CD8-positive, alpha-beta memory T cell (primary cell): ENCODE results near the gene GPR15LG. TPM values are rescaled to one million over a fixed set of nuclear protein-coding genes. Genes with fewer than 3 reads are reported as not detected.

ENCODE experiments used
- CTCF ChIA-PET: fragments of 350-600 bp; sonication (Branson Sonifier 250); formaldehyde crosslinking; loops from one replicate; lab custom pipeline; 2021; ENCODE audit warnings: antibody characterized with exemption; lab: Charles Lee
- POLR2A ChIA-PET: fragments of 350-600 bp; sonication (Branson Sonifier 250); formaldehyde crosslinking; loops from one replicate; lab custom pipeline; 2021; ENCODE audit warnings: antibody characterized with exemption; lab: Charles Lee
- DNase-seq, 5 donors: peaks; one replicate each; pipeline versions ENCODE4 v3.0.0 to v3.0.0-alpha.2; 2020 to 2022; ENCODE audit warnings: mixed read lengths in 1 of 5
- H3K27ac ChIP-seq: one replicate; pipeline ENCODE4 v1.7.0; 2013; ENCODE audit warnings: low read depth, mild to moderate bottlenecking, low read length, moderate library complexity
- H3K27me3 ChIP-seq: 2 replicates; pipeline ENCODE4 v1.7.0; 2013; ENCODE audit warnings: low read length, mild to moderate bottlenecking; ENCODE audit not compliant: insufficient read depth, poor library complexity, severe bottlenecking
- H3K36me3 ChIP-seq: 2 replicates; pipeline ENCODE4 v1.7.0; 2013; ENCODE audit warnings: mild to moderate bottlenecking, low read length, moderate library complexity; ENCODE audit not compliant: insufficient read depth
- H3K4me1 ChIP-seq: 2 replicates; pipeline ENCODE4 v1.7.0; 2013; ENCODE audit warnings: mild to moderate bottlenecking, low read length, moderate library complexity; ENCODE audit not compliant: insufficient read depth
- H3K4me3 ChIP-seq: 2 replicates; pipeline ENCODE4 v1.7.0; 2013; ENCODE audit warnings: mild to moderate bottlenecking, low read length
- H3K9me3 ChIP-seq: 2 replicates; pipeline ENCODE4 v1.7.0; 2013; ENCODE audit warnings: mild to moderate bottlenecking, low read length
- H3K27ac Mint-ChIP-seq, 8 donors: one replicate each; pipeline ENCODE4 v1.8.0; 2020 to 2021; ENCODE audit warnings: mixed read lengths in 8 of 8, mild to moderate bottlenecking in 6 of 8, inconsistent platforms in 3 of 8, moderate library complexity in 3 of 8
- H3K27me3 Mint-ChIP-seq, 2 donors: one replicate each; pipeline ENCODE4 v1.8.0; 2020 to 2021; ENCODE audit warnings: mixed read lengths in 2 of 2, mild to moderate bottlenecking in 1 of 2, moderate library complexity in 1 of 2
- H3K36me3 Mint-ChIP-seq, 3 donors: one replicate each; pipeline ENCODE4 v1.8.0; 2020 to 2021; ENCODE audit warnings: mixed read lengths in 3 of 3, inconsistent platforms in 1 of 3, mild to moderate bottlenecking in 1 of 3
- H3K4me1 Mint-ChIP-seq, 3 donors: one replicate each; pipeline ENCODE4 v1.8.0; 2020 to 2021; ENCODE audit warnings: mixed read lengths in 3 of 3, inconsistent platforms in 1 of 3, mild to moderate bottlenecking in 1 of 3
- H3K4me3 Mint-ChIP-seq, 7 donors: one replicate each; pipeline ENCODE4 v1.8.0; 2020 to 2021; ENCODE audit warnings: mixed read lengths in 7 of 7, mild to moderate bottlenecking in 6 of 7, moderate library complexity in 4 of 7, inconsistent platforms in 2 of 7
- H3K9me3 Mint-ChIP-seq, 5 donors: one replicate each; pipeline ENCODE4 v1.8.0; 2020 to 2022; ENCODE audit warnings: mixed read lengths in 5 of 5, mild to moderate bottlenecking in 3 of 5, moderate library complexity in 2 of 5, inconsistent platforms in 1 of 5
- polyA plus RNA-seq: library from polyadenylated mRNA; unstranded; fragments of 300-500 nt; fragmentation: Illumina TruSeq; gene quantifications from one replicate; pipeline ENCODE4 v1.2.3, GENCODE V29; 2021
- total RNA-seq, 2 experiments: library from RNA; stranded (reverse); gene quantifications; one replicate each; pipeline ENCODE4 v1.2.3, GENCODE V29; 2021

The GPR15LG gene
- total and polyA plus RNA-seq, 3 experiments from 2014 or later: not detected

GRCh38 chr10:84194424-84195043, 20.9 kb downstream of the GPR15LG start, which contains the start of gene CDHR1:
TSS of gene CDHR1 (plus strand) at chr10:84194537. CDS start at chr10:84194761, 224 bp downstream.
- peak within 1 kb of the TSS; percentile 43 for H3K4me3 ChIP-seq
- no peaks in the 10 kb centered on the region for H3K9me3 ChIP-seq
- Mint-ChIP-seq H3K4me3 (peak within 1 kb of the TSS; percentile 71 to 90 (median 74)), H3K4me1 (peaks cover 14 to 37% (median 25%) of the 10 kb centered on the region in 3 donors), H3K9me3 (no peaks in the 10 kb centered on the region), H3K27ac (peak within 1 kb of the TSS in 6 of 8 donors; percentile 19 to 74 (median 56)), H3K27me3 (peaks cover 5 to 9% of the 10 kb centered on the region in 2 donors), H3K36me3 (no peaks in the 10 kb centered on the region)
- ChIA-PET CTCF (interaction anchor here (0.9 to 2.3 kb wide), 5 partner anchors 11 to 46 kb away, joined by 3 to 10 read pairs (median 8); no protein-coding TSS in a partner anchor), POLR2A (interaction anchor here (2.3 kb wide), 1 partner anchor 17 kb away, joined by 8 read pairs; no protein-coding TSS in a partner anchor)
- no peaks in the 10 kb centered on the region for H3K36me3 ChIP-seq
- peak; percentile 31 to 68 (median 56) for DNase-seq
- H3K4me1 ChIP-seq: peaks cover 28% of the 10 kb centered on the region
- H3K27me3 ChIP-seq: peaks cover 19% of the 10 kb centered on the region
- H3K27ac ChIP-seq: no peak within 1 kb of the TSS

- Histone ChIP-seq H3K27ac (no peak overlapping the region), H3K36me3 (no peaks in the 10 kb centered on the region), H3K9me3 (no peaks in the 10 kb centered on the region), H3K27me3 (peaks cover 19% of the 10 kb centered on the region), H3K4me3 (peak overlapping the region; percentile 43), H3K4me1 (peaks cover 27% of the 10 kb centered on the region)
- peaks cover 5 to 9% of the 10 kb centered on the region in 2 donors for H3K27me3 Mint-ChIP-seq
- no peaks in the 10 kb centered on the region for H3K36me3 Mint-ChIP-seq
- CTCF ChIA-PET: interaction anchor here (0.9 to 1.5 kb wide), 4 partner anchors 10 to 47 kb away, joined by 3 to 9 read pairs (median 6); no protein-coding TSS in a partner anchor
- H3K4me1 Mint-ChIP-seq: peaks cover 14 to 35% (median 23%) of the 10 kb centered on the region in 3 donors
- H3K9me3 Mint-ChIP-seq: no peaks in the 10 kb centered on the region
- no peak for DNase-seq
- POLR2A ChIA-PET: interaction anchor here (2.3 kb wide), 1 partner anchor 18 kb away, joined by 8 read pairs; no protein-coding TSS in a partner anchor
- H3K4me3 Mint-ChIP-seq: peak overlapping the region; percentile 69 to 90 (median 74)
- peak overlapping the region in 5 of 8 donors; percentile 19 to 61 (median 47) for H3K27ac Mint-ChIP-seq
Observed at GRCh38 chr10:84195044-84195830, 21.6 kb downstream of the GPR15LG start.

- DNase-seq: peak in 1 of 5 donors; percentile 1
- Histone ChIP-seq H3K36me3 (no peaks in the 10 kb centered on the region), H3K27me3 (peaks cover 19% of the 10 kb centered on the region), H3K9me3 (no peaks in the 10 kb centered on the region), H3K4me3 (no peak overlapping the region), H3K27ac (no peak overlapping the region), H3K4me1 (peaks cover 19% of the 10 kb centered on the region)
- peaks cover 5 to 9% of the 10 kb centered on the region in 2 donors for H3K27me3 Mint-ChIP-seq
- no peaks in the 10 kb centered on the region for H3K36me3 Mint-ChIP-seq
- H3K4me3 Mint-ChIP-seq: peak overlapping the region in 4 of 7 donors; percentile 11 to 74 (median 70)
- ChIA-PET POLR2A (no interaction called here), CTCF (interaction anchor here (1.5 to 2.3 kb wide), 2 partner anchors 9 to 48 kb away, joined by 8 to 9 read pairs; no protein-coding TSS in a partner anchor)
- H3K9me3 Mint-ChIP-seq: no peaks in the 10 kb centered on the region
- H3K27ac Mint-ChIP-seq: peak overlapping the region in 1 of 8 donors; percentile 52
- H3K4me1 Mint-ChIP-seq: peaks cover 6 to 27% (median 15%) of the 10 kb centered on the region in 3 donors
Observed at GRCh38 chr10:84196083-84196482, 22.5 kb downstream of the GPR15LG start.

- H3K27ac Mint-ChIP-seq: no peak overlapping the region
- Histone ChIP-seq H3K4me3 (no peak overlapping the region), H3K4me1 (peaks cover 13% of the 10 kb centered on the region), H3K27me3 (peaks cover 19% of the 10 kb centered on the region), H3K27ac (no peak overlapping the region), H3K9me3 (no peaks in the 10 kb centered on the region), H3K36me3 (no peaks in the 10 kb centered on the region)
- H3K36me3 Mint-ChIP-seq: no peaks in the 10 kb centered on the region
- H3K4me3 Mint-ChIP-seq: no peak overlapping the region
- peak in 1 of 5 donors; percentile 22 for DNase-seq
- H3K4me1 Mint-ChIP-seq: peaks cover 0 to 20% (median 9%) of the 10 kb centered on the region in 3 donors
- peaks cover 5 to 9% of the 10 kb centered on the region in 2 donors for H3K27me3 Mint-ChIP-seq
- H3K9me3 Mint-ChIP-seq: no peaks in the 10 kb centered on the region
- CTCF ChIA-PET: interaction anchor here (2.3 kb wide), 1 partner anchor 8 kb away, joined by 8 read pairs; no protein-coding TSS in a partner anchor
- POLR2A ChIA-PET: no interaction called here
Observed at GRCh38 chr10:84196941-84197340, 23.3 kb downstream of the GPR15LG start.

GRCh38 chr10:84197643-84198042, 24.0 kb downstream of the GPR15LG start:
- no peak overlapping the region for H3K27ac ChIP-seq
- POLR2A ChIA-PET: no interaction called here
- Mint-ChIP-seq H3K4me1 (peaks cover 0 to 20% (median 7%) of the 10 kb centered on the region in 3 donors), H3K27me3 (peaks cover 5 to 9% of the 10 kb centered on the region in 2 donors), H3K36me3 (no peaks in the 10 kb centered on the region), H3K9me3 (no peaks in the 10 kb centered on the region), H3K27ac (peak overlapping the region in 1 of 8 donors; percentile 54), H3K4me3 (peak overlapping the region in 1 of 7 donors; percentile 28)
- H3K4me1 ChIP-seq: peaks cover 13% of the 10 kb centered on the region
- DNase-seq: no peak
- CTCF ChIA-PET: interaction anchor here (2.3 kb wide), 1 partner anchor 8 kb away, joined by 8 read pairs; no protein-coding TSS in a partner anchor
- no peak overlapping the region for H3K4me3 ChIP-seq
- no peaks in the 10 kb centered on the region for H3K36me3 ChIP-seq
- H3K9me3 ChIP-seq: no peaks in the 10 kb centered on the region
- H3K27me3 ChIP-seq: peaks cover 19% of the 10 kb centered on the region

GRCh38 chr10:84198206-84198915, 24.8 kb downstream of the GPR15LG start:
- peaks cover 5 to 9% of the 10 kb centered on the region in 2 donors for H3K27me3 Mint-ChIP-seq
- H3K4me1 Mint-ChIP-seq: peaks cover 0 to 20% (median 7%) of the 10 kb centered on the region in 3 donors
- no peaks in the 10 kb centered on the region for H3K9me3 ChIP-seq
- POLR2A ChIA-PET: no interaction called here
- CTCF ChIA-PET: interaction anchor here (2.3 kb wide), 1 partner anchor 7 kb away, joined by 8 read pairs; no protein-coding TSS in a partner anchor
- no peaks in the 10 kb centered on the region for H3K9me3 Mint-ChIP-seq
- peak overlapping the region in 3 of 8 donors; percentile 45 to 87 (median 69) for H3K27ac Mint-ChIP-seq
- H3K27ac ChIP-seq: no peak overlapping the region
- H3K36me3 Mint-ChIP-seq: no peaks in the 10 kb centered on the region
- no peak for DNase-seq
- H3K4me3 Mint-ChIP-seq: peak overlapping the region in 1 of 7 donors; percentile 28
- H3K4me1 ChIP-seq: peaks cover 13% of the 10 kb centered on the region
- peaks cover 13% of the 10 kb centered on the region for H3K27me3 ChIP-seq
- H3K4me3 ChIP-seq: no peak overlapping the region
- H3K36me3 ChIP-seq: no peaks in the 10 kb centered on the region

- Histone ChIP-seq H3K27me3 (no peaks in the 10 kb centered on the region), H3K4me1 (no peaks in the 10 kb centered on the region), H3K9me3 (no peaks in the 10 kb centered on the region), H3K4me3 (no peak overlapping the region), H3K36me3 (no peaks in the 10 kb centered on the region), H3K27ac (no peak overlapping the region)
- Mint-ChIP-seq H3K4me1 (peaks cover 0 to 5% (median 2%) of the 10 kb centered on the region in 3 donors), H3K9me3 (no peaks in the 10 kb centered on the region), H3K4me3 (no peak overlapping the region), H3K27me3 (peaks cover 5% of the 10 kb centered on the region in 2 donors), H3K36me3 (no peaks in the 10 kb centered on the region), H3K27ac (peak overlapping the region in 1 of 8 donors; percentile 86)
- POLR2A ChIA-PET: no interaction called here
- CTCF ChIA-PET: interaction anchor here (9.1 kb wide), 1 partner anchor 52 kb away, joined by 104 read pairs; no protein-coding TSS in a partner anchor
- no peak for DNase-seq
Observed at GRCh38 chr10:84200537-84201243, 27.1 kb downstream of the GPR15LG start.
